Epithelial cell of proximal tubule (primary cell): ENCODE measurements around the gene BTBD18. TPM values are rescaled to one million over a fixed set of nuclear protein-coding genes. Genes with fewer than 3 reads are reported as not detected.

Experiments used
- DNase-seq: peaks from one replicate; pipeline ENCODE4 v3.0.0-alpha.2; 2011; ENCODE audit warnings: low read depth
- H3K4me3 ChIP-seq: 2 replicates; pipeline ENCODE4 v1.5.1; 2011; ENCODE audit warnings: low read depth, mild to moderate bottlenecking, low read length
- CTCF ChIP-seq: conservative IDR thresholded peaks from 2 replicates; pipeline ENCODE4 v1.5.1; 2012; ENCODE audit warnings: low read depth, mild to moderate bottlenecking, low read length
- total RNA-seq: library from RNA; depleted of rRNA; stranded (reverse); fragments of >200 nt; gene quantifications from 2 replicates; pipeline ENCODE4 v1.2.3, GENCODE V29; 2015

The BTBD18 gene
- total RNA-seq, 1 donor from 2014 or later = not detected

GRCh38 chr11:57700425-57700824 is 51.2 kb downstream of the BTBD18 start:
- no peak for TF ChIP-seq CTCF
- DNase-seq = no peak
- H3K4me3 ChIP-seq = no peak overlapping the region

- no peak for TF ChIP-seq CTCF
- no peak for DNase-seq
- no peak overlapping the region for H3K4me3 ChIP-seq
These were observed 51.8 kb downstream of the BTBD18 start for GRCh38 chr11:57699813-57700212.

GRCh38 chr11:57698843-57699365 is 52.7 kb downstream of the BTBD18 start:
- H3K4me3 ChIP-seq = no peak overlapping the region
- DNase-seq = no peak
- TF ChIP-seq CTCF = no peak

Other genes starting within 250 kb of the BTBD18 start
- 3.6 and 9.0 TPM in 2 replicates for gene SLC43A1, start 236.1 kb downstream of the BTBD18 start, total RNA-seq
- 43.1 and 89.1 TPM in 2 replicates for gene TIMM10, start 221.1 kb downstream of the BTBD18 start, total RNA-seq
- not detected in 2 replicates for gene SMTNL1, start 214.2 kb downstream of the BTBD18 start, total RNA-seq
- gene UBE2L6, start 184.1 kb downstream of the BTBD18 start, total RNA-seq = 12.2 and 19.4 TPM in 2 replicates
- 1.8 and 49.8 TPM in 2 replicates for gene SERPING1, start 154.1 kb downstream of the BTBD18 start, total RNA-seq
- gene YPEL4, start 101.9 kb downstream of the BTBD18 start, total RNA-seq = 0.86 TPM in 1 of 2 replicates, not detected in the other
- gene CLP1, start 94.1 kb downstream of the BTBD18 start, total RNA-seq = 13.1 and 24.0 TPM in 2 replicates
- 31.4 and 43.5 TPM in 2 replicates for gene ZDHHC5, start 83.7 kb downstream of the BTBD18 start, total RNA-seq
- gene MED19, start 39.6 kb downstream of the BTBD18 start, total RNA-seq = 15.9 and 22.9 TPM in 2 replicates
- 61.8 and 83.7 TPM in 2 replicates for gene TMX2, start 39.2 kb downstream of the BTBD18 start, total RNA-seq
- gene SELENOH, start 10.3 kb downstream of the BTBD18 start, total RNA-seq = 279 and 298 TPM in 2 replicates
- gene CTNND1, start 10.0 kb upstream of the BTBD18 start, total RNA-seq = 83.6 and 112 TPM in 2 replicates